HepG2 (cell line): ENCODE results near the gene TUBG2. TPM values are rescaled to one million over a fixed set of nuclear protein-coding genes. Genes with fewer than 3 reads are reported as not detected.

Source experiments
- ARID2 ChIP-seq: sonication (generic); formaldehyde crosslinking; IDR thresholded peaks from 2 replicates; pipeline ENCODE4 v1.8.1; 2022; ENCODE audit warnings: mild to moderate bottlenecking, missing genetic modification reagents, borderline replicate concordance
- BRD4 ChIP-seq: sonication (generic); formaldehyde crosslinking; IDR thresholded peaks from 2 replicates; pipeline ENCODE4 v1.4.0; 2020; ENCODE audit warnings: missing genetic modification reagents
- CCDC6 ChIP-seq: sonication (generic); formaldehyde crosslinking; IDR thresholded peaks from 2 replicates; pipeline ENCODE4 v1.8.1; 2022; ENCODE audit warnings: mild to moderate bottlenecking, missing genetic modification reagents, moderate library complexity
- FOXC1 ChIP-seq: sonication (generic); formaldehyde crosslinking; IDR thresholded peaks from 2 replicates; pipeline ENCODE4 v1.8.0; 2022; ENCODE audit warnings: mild to moderate bottlenecking, missing genetic modification reagents, borderline replicate concordance
- GATAD1 ChIP-seq: IDR thresholded peaks from 2 replicates; pipeline ENCODE4 v1.6.1; 2016; ENCODE audit warnings: missing genetic modification reagents, missing compliant biosample characterization
- HNF4A ChIP-seq: sonication (generic); formaldehyde crosslinking; IDR thresholded peaks from 2 replicates; pipeline ENCODE4 v1.4.0; 2020; ENCODE audit warnings: missing genetic modification reagents
- KDM4B ChIP-seq: sonication (generic); formaldehyde crosslinking; IDR thresholded peaks from 2 replicates; pipeline ENCODE4 v1.4.0; 2020; ENCODE audit warnings: missing genetic modification reagents
- MAZ ChIP-seq, 2 experiments: sonication (generic) in 1 of 2; formaldehyde crosslinking in 1 of 2; IDR thresholded peaks; 2 replicates each; pipeline versions ENCODE4 v1.5.0 to v1.6.1; 2012 to 2020; ENCODE audit warnings: low read depth in 2 of 2, mild to moderate bottlenecking in 2 of 2, borderline replicate concordance in 1 of 2, improper control_type of control experiment in 1 of 2, low read length in 1 of 2, missing genetic modification reagents in 1 of 2, moderate library complexity in 1 of 2
- MYC ChIP-seq: sonication (generic); formaldehyde crosslinking; IDR thresholded peaks from 2 replicates; pipeline ENCODE4 v1.9.0; 2021; ENCODE audit warnings: missing genetic modification reagents, borderline replicate concordance
- PRMT3 ChIP-seq: sonication (generic); formaldehyde crosslinking; IDR thresholded peaks from 2 replicates; pipeline ENCODE4 v1.8.1; 2022; ENCODE audit warnings: low read depth, mild to moderate bottlenecking, moderate library complexity, missing genetic modification reagents, borderline replicate concordance
- REPIN1 ChIP-seq: sonication (generic); formaldehyde crosslinking; IDR thresholded peaks from 2 replicates; pipeline ENCODE4 v1.8.0; 2022; ENCODE audit warnings: missing genetic modification reagents, low read depth, mild to moderate bottlenecking, borderline replicate concordance
- YEATS2 ChIP-seq: sonication (generic); formaldehyde crosslinking; IDR thresholded peaks from 2 replicates; pipeline ENCODE4 v1.4.0; 2020; ENCODE audit warnings: missing genetic modification reagents, borderline replicate concordance
- ZNF136 ChIP-seq: sonication (generic); formaldehyde crosslinking; IDR thresholded peaks from 2 replicates; pipeline ENCODE4 v1.8.1; 2022; ENCODE audit warnings: low read depth, mild to moderate bottlenecking, moderate library complexity, missing genetic modification reagents
- ZNF350 ChIP-seq: sonication (generic); formaldehyde crosslinking; IDR thresholded peaks from 2 replicates; pipeline ENCODE4 v1.4.0; 2020; ENCODE audit warnings: mild to moderate bottlenecking, low read depth, missing genetic modification reagents, borderline replicate concordance
- polyA plus RNA-seq, 8 experiments: library from polyadenylated mRNA; depleted of rRNA in 3 of 8; stranded (reverse) in 7 of 8; unstranded in 1 of 8; fragments of >200 nt; fragmentation: Illumina TruSeq in 4 of 8; extraction: Trizol in 4 of 8; gene quantifications; 2 replicates each; pipeline versions ENCODE4 v1.2.1 to v1.2.3, GENCODE V29; 2011 to 2016; ENCODE audit warnings: low read depth in 4 of 8, missing spikeins in 1 of 8, mixed read lengths in 1 of 8; ENCODE audit not compliant: insufficient read depth in 1 of 8
- total RNA-seq, 5 experiments: library from RNA; depleted of rRNA; stranded (reverse); fragments of >200 nt; fragmentation: Illumina TruSeq; extraction: Trizol; gene quantifications; 2 replicates each; pipeline ENCODE4 v1.2.3, GENCODE V29; 2016; ENCODE audit warnings: low read depth in 1 of 5
- TF ChIP-seq, protein P1 (sequence below): IDR thresholded peaks from 2 replicates; pipeline ENCODE4 v1.6.1; 2018; ENCODE audit warnings: missing genetic modification reagents
- TF ChIP-seq, protein P2 (sequence below): sonication (generic); formaldehyde crosslinking; IDR thresholded peaks from 2 replicates; pipeline ENCODE4 v1.4.0; 2020; ENCODE audit warnings: mild to moderate bottlenecking, missing genetic modification reagents
- TF ChIP-seq, protein P3 (sequence below): IDR thresholded peaks from 2 replicates; pipeline ENCODE4 v1.6.1; 2016; ENCODE audit warnings: missing compliant biosample characterization, missing genetic modification reagents, borderline replicate concordance
- TF ChIP-seq, protein P4 (sequence below): IDR thresholded peaks from 2 replicates; pipeline ENCODE4 v1.6.1; 2016

TUBG2 gene
- total and polyA plus RNA-seq, 2 of the 13 experiments (the other 11 are each of a cell fraction or from before 2014, with no cell fraction given), result 16.0 to 42.3 TPM

DNA sequence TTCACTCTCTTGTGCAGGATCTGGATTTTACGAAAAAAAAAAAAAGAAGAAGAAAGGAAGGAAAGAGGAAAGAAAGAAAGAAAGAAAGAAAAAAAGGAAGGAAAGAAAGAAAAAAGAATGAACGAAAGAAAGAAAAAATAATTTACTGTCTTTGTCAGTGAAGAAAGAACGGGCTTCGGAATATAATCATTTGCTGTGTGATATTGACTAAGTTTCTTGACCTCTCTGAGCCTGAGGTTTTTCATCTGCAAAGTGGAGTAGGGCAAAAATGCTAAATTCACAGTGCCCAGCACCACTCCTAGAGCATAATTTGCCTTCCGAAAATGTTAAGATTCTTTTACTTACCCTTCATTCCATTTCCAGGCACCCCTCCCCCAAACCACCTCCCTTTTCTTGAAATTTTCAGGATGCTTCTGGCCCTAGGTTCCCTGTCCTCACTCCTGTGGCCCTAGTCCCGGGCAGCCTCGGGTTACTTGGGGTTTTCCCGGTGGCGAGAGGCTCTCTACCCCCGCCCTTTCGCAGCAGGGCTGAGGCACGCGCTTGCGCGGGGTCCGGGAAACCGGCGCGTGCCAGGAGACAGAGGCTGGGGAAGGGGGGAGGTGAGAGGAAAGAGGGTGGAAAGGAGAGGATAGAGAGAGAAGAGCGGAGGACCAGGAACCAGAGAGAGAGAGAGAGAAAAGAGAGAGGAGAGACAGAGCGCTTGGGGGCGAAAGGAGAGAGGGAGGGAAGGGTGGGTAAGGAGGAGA, 23.1 kb downstream of the TUBG2 start, which contains the start of gene CNTNAP1 (continued):
- TF ChIP-seq CCDC6 (CRISPR knock-in tag), result peak; percentile 58; the same call in 1 of the 2 replicates
- TF ChIP-seq, protein P1, sequence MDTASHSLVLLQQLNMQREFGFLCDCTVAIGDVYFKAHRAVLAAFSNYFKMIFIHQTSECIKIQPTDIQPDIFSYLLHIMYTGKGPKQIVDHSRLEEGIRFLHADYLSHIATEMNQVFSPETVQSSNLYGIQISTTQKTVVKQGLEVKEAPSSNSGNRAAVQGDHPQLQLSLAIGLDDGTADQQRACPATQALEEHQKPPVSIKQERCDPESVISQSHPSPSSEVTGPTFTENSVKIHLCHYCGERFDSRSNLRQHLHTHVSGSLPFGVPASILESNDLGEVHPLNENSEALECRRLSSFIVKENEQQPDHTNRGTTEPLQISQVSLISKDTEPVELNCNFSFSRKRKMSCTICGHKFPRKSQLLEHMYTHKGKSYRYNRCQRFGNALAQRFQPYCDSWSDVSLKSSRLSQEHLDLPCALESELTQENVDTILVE, result peak; percentile 73
- TF ChIP-seq HNF4A (CRISPR knock-in tag), result 0 out of 2 replicates have a peak, but pooled peaks have one; percentile 32
- TF ChIP-seq, protein P2, sequence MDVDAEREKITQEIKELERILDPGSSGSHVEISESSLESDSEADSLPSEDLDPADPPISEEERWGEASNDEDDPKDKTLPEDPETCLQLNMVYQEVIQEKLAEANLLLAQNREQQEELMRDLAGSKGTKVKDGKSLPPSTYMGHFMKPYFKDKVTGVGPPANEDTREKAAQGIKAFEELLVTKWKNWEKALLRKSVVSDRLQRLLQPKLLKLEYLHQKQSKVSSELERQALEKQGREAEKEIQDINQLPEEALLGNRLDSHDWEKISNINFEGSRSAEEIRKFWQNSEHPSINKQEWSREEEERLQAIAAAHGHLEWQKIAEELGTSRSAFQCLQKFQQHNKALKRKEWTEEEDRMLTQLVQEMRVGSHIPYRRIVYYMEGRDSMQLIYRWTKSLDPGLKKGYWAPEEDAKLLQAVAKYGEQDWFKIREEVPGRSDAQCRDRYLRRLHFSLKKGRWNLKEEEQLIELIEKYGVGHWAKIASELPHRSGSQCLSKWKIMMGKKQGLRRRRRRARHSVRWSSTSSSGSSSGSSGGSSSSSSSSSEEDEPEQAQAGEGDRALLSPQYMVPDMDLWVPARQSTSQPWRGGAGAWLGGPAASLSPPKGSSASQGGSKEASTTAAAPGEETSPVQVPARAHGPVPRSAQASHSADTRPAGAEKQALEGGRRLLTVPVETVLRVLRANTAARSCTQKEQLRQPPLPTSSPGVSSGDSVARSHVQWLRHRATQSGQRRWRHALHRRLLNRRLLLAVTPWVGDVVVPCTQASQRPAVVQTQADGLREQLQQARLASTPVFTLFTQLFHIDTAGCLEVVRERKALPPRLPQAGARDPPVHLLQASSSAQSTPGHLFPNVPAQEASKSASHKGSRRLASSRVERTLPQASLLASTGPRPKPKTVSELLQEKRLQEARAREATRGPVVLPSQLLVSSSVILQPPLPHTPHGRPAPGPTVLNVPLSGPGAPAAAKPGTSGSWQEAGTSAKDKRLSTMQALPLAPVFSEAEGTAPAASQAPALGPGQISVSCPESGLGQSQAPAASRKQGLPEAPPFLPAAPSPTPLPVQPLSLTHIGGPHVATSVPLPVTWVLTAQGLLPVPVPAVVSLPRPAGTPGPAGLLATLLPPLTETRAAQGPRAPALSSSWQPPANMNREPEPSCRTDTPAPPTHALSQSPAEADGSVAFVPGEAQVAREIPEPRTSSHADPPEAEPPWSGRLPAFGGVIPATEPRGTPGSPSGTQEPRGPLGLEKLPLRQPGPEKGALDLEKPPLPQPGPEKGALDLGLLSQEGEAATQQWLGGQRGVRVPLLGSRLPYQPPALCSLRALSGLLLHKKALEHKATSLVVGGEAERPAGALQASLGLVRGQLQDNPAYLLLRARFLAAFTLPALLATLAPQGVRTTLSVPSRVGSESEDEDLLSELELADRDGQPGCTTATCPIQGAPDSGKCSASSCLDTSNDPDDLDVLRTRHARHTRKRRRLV (CRISPR knock-in tag), result peak; percentile 59
- TF ChIP-seq, protein P3, sequence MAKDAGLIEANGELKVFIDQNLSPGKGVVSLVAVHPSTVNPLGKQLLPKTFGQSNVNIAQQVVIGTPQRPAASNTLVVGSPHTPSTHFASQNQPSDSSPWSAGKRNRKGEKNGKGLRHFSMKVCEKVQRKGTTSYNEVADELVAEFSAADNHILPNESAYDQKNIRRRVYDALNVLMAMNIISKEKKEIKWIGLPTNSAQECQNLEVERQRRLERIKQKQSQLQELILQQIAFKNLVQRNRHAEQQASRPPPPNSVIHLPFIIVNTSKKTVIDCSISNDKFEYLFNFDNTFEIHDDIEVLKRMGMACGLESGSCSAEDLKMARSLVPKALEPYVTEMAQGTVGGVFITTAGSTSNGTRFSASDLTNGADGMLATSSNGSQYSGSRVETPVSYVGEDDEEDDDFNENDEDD, result peak; percentile 81
- TF ChIP-seq ARID2 (CRISPR knock-in tag), result 0 out of 2 replicates have a peak, but pooled peaks have one; percentile 78
- peak; percentile 70; the same call in 1 of the 2 replicates for TF ChIP-seq MAZ (IDR thresholded peaks at IDR 0.05; ENCODE audit: borderline replicate concordance, low read depth, low read length)
- 0 out of 2 replicates have a peak, but pooled peaks have one; percentile 62 for TF ChIP-seq MAZ (CRISPR knock-in tag; IDR thresholded peaks at IDR 0.05; ENCODE audit: low read depth)
- TF ChIP-seq KDM4B (CRISPR knock-in tag), result peak; percentile 24; the same call in 1 of the 2 replicates
- TF ChIP-seq FOXC1, result 0 out of 2 replicates have a peak, but pooled peaks have one; percentile 22
- TF ChIP-seq GATAD1, result peak; percentile 57
- TF ChIP-seq, protein P4, sequence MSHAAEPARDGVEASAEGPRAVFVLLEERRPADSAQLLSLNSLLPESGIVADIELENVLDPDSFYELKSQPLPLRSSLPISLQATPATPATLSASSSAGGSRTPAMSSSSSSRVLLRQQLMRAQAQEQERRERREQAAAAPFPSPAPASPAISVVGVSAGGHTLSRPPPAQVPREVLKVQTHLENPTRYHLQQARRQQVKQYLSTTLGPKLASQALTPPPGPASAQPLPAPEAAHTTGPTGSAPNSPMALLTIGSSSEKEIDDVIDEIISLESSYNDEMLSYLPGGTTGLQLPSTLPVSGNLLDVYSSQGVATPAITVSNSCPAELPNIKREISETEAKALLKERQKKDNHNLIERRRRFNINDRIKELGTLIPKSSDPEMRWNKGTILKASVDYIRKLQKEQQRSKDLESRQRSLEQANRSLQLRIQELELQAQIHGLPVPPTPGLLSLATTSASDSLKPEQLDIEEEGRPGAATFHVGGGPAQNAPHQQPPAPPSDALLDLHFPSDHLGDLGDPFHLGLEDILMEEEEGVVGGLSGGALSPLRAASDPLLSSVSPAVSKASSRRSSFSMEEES (CRISPR knock-in tag), result peak; percentile 72
- TF ChIP-seq ZNF350 (CRISPR knock-in tag), result peak; percentile 54; the same call in 1 of the 2 replicates
- TF ChIP-seq MYC (CRISPR knock-in tag), result peak; percentile 77; the same call in 1 of the 2 replicates
- 0 out of 2 replicates have a peak, but pooled peaks have one; percentile 43 for TF ChIP-seq ZNF136
- peak; percentile 57; the same call in 1 of the 2 replicates for TF ChIP-seq YEATS2 (CRISPR knock-in tag)
- 0 out of 2 replicates have a peak, but pooled peaks have one; percentile 50 for TF ChIP-seq PRMT3
- 0 out of 2 replicates have a peak, but pooled peaks have one; percentile 45 for TF ChIP-seq REPIN1 (CRISPR knock-in tag)
- no peak for TF ChIP-seq BRD4 (CRISPR knock-in tag)
